ENCODE results near the gene LRIT2.

Gene LRIT2

DNA sequence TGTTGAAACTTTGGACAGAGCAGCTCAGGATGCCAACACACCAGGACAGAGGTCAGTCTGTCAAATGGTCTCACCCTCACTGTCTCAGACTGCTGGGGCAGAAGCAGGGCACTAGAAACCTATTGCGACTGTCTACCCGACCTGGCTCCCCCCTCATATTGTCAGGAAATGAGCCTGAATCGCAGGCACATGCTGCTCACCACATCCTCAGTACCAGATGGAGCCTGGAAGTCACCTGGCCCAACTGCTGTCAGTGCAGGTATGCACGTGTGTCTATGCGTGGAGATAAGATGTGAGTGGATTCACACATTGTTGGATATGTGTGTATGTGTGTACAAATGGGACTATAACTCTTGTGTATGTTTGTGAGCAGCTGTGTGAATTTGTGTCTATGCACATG is 34.2 kb downstream of the LRIT2 start:
- Histone ChIP-seq H3K27ac (ENCODE audit: low read depth, low read length) (no peak overlapping the region), H4K20me1 (ENCODE audit: control insufficient read depth, insufficient read depth, low read depth, low read length) (no peaks in the 10 kb centered on the region), H3K4me1 (ENCODE audit: control insufficient read depth, low read length) (peaks cover 4% of the 10 kb centered on the region; the same call in 1 of the 2 replicates), H3K4me3 (ENCODE audit: low read length) (no peak overlapping the region), H3K9me3 (ENCODE audit: control insufficient read depth, insufficient read depth, low read length) (no peaks in the 10 kb centered on the region), H3K36me3 (ENCODE audit: control insufficient read depth, low read length) (no peaks in the 10 kb centered on the region), H3F3A (ENCODE audit: control insufficient read depth, insufficient read depth) (no peaks in the 10 kb centered on the region), H3K27me3 (ENCODE audit: control insufficient read depth, low read length) (peaks cover 41% of the 10 kb centered on the region), H3K79me2 (ENCODE audit: control insufficient read depth, low read length) (no peaks in the 10 kb centered on the region), H3K4me2 (ENCODE audit: low read length) (no peak overlapping the region), H3K9me2 (replicated peaks; ENCODE audit: control insufficient read depth, low read length) (no peaks in the 10 kb centered on the region)
- TF ChIP-seq EZH2phosphoT487 (IDR thresholded peaks at IDR 0.05; ENCODE audit: borderline replicate concordance, low read length) = no peak
- TF ChIP-seq, protein P1, sequence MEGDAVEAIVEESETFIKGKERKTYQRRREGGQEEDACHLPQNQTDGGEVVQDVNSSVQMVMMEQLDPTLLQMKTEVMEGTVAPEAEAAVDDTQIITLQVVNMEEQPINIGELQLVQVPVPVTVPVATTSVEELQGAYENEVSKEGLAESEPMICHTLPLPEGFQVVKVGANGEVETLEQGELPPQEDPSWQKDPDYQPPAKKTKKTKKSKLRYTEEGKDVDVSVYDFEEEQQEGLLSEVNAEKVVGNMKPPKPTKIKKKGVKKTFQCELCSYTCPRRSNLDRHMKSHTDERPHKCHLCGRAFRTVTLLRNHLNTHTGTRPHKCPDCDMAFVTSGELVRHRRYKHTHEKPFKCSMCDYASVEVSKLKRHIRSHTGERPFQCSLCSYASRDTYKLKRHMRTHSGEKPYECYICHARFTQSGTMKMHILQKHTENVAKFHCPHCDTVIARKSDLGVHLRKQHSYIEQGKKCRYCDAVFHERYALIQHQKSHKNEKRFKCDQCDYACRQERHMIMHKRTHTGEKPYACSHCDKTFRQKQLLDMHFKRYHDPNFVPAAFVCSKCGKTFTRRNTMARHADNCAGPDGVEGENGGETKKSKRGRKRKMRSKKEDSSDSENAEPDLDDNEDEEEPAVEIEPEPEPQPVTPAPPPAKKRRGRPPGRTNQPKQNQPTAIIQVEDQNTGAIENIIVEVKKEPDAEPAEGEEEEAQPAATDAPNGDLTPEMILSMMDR (IDR thresholded peaks at IDR 0.05; ENCODE audit: low read depth, low read length, poor library complexity, severe bottlenecking) = no peak

DNA sequence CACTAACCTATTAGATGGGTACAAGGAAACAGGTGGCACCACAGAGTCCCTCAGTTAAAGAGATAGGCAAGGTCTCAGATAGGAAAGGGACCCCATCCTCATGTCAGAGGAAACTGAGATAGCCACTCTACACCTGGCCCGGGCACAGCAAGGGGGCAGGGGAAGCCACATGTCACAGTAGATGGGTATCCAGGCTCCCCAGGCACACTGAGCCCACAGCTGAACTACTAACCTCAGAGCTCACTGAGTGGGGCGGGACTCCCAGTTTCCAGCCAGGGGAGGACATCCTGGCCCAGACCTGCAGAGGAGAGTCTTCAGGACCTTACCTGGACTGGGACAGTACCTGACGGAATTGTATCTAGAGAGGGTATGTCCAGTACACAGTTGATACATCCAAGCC is 34.7 kb downstream of the LRIT2 start:
- H3K27me3 ChIP-seq (ENCODE audit: control insufficient read depth, low read length) = peaks cover 36% of the 10 kb centered on the region

DNA sequence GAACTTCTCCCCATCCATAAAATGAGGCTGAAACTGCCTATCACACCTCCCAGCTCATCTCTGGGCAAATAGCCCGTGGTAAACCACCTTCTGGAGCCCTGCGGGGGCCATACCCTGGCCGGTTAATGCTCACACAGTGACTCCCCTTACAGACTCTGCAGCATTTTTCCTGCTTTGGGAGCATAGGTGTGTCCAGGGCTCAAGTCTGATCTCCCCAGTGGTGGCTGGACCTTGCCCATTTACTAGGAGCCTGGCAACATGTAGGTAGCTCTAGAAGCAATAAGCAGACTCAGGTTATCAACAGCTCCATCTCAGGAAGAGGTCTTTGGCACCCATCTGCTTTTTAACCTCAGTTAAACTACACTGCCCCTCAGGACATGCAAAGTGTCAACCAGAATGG is 36.5 kb downstream of the LRIT2 start:
- Histone ChIP-seq H3K27ac (ENCODE audit: low read depth, low read length) (no peak overlapping the region), H3K4me3 (ENCODE audit: low read length) (no peak overlapping the region), H3F3A (ENCODE audit: control insufficient read depth, insufficient read depth) (no peaks in the 10 kb centered on the region), H3K79me2 (ENCODE audit: control insufficient read depth, low read length) (no peaks in the 10 kb centered on the region), H3K4me1 (ENCODE audit: control insufficient read depth, low read length) (no peaks in the 10 kb centered on the region), H3K9me3 (ENCODE audit: control insufficient read depth, insufficient read depth, low read length) (no peaks in the 10 kb centered on the region), H4K20me1 (ENCODE audit: control insufficient read depth, insufficient read depth, low read depth, low read length) (no peaks in the 10 kb centered on the region), H3K27me3 (ENCODE audit: control insufficient read depth, low read length) (peaks cover 18% of the 10 kb centered on the region), H3K4me2 (ENCODE audit: low read length) (no peak overlapping the region), H3K36me3 (ENCODE audit: control insufficient read depth, low read length) (no peaks in the 10 kb centered on the region), H3K9me2 (replicated peaks; ENCODE audit: control insufficient read depth, low read length) (no peaks in the 10 kb centered on the region)
- TF ChIP-seq, protein P1 (IDR thresholded peaks at IDR 0.05; ENCODE audit: low read depth, low read length, poor library complexity, severe bottlenecking) = no peak
- TF ChIP-seq EZH2phosphoT487 (IDR thresholded peaks at IDR 0.05; ENCODE audit: borderline replicate concordance, low read length) = no peak

More for the DNA sequence above, 34.7 kb downstream of the LRIT2 start:
- no peaks in the 10 kb centered on the region for H3K79me2 ChIP-seq (ENCODE audit: control insufficient read depth, low read length)
- no peaks in the 10 kb centered on the region for H3K9me3 ChIP-seq (ENCODE audit: control insufficient read depth, insufficient read depth, low read length)
- H3F3A ChIP-seq (ENCODE audit: control insufficient read depth, insufficient read depth) = no peaks in the 10 kb centered on the region
- H3K4me1 ChIP-seq (ENCODE audit: control insufficient read depth, low read length) = peaks cover 4% of the 10 kb centered on the region; the same call in 1 of the 2 replicates
- no peaks in the 10 kb centered on the region for H3K9me2 ChIP-seq (replicated peaks; ENCODE audit: control insufficient read depth, low read length)
- H3K4me3 ChIP-seq (ENCODE audit: low read length) = no peak overlapping the region
- H3K27ac ChIP-seq (ENCODE audit: low read depth, low read length) = no peak overlapping the region
- no peak for TF ChIP-seq EZH2phosphoT487 (IDR thresholded peaks at IDR 0.05; ENCODE audit: borderline replicate concordance, low read length)
- TF ChIP-seq, protein P1 (IDR thresholded peaks at IDR 0.05; ENCODE audit: low read depth, low read length, poor library complexity, severe bottlenecking) = no peak
- H4K20me1 ChIP-seq (ENCODE audit: control insufficient read depth, insufficient read depth, low read depth, low read length) = no peaks in the 10 kb centered on the region
- H3K36me3 ChIP-seq (ENCODE audit: control insufficient read depth, low read length) = no peaks in the 10 kb centered on the region
- H3K4me2 ChIP-seq (ENCODE audit: low read length) = no peak overlapping the region

Data from DOHH2 (cell line).